GM19023 (cell line): Measurements from ENCODE around the gene MCHR1.
"Not testable (repeated sequence)": the region's sequence is repeated elsewhere in the genome, so short reads cannot be mapped to it uniquely, and the experiment has no call there.

Source experiments
- ATAC-seq: cut with Tn5 transposase; IDR thresholded peaks from one replicate; pipeline ENCODE4 v1.9.1; 2021; ENCODE audit warnings: mild to moderate bottlenecking, moderate library complexity; ENCODE audit not compliant: unreplicated experiment

Gene MCHR1

GRCh38 chr22:40684728-40685127 is 5.4 kb downstream of the MCHR1 start:
- no peak for ATAC-seq

GRCh38 chr22:40685406-40685805 is 6.1 kb downstream of the MCHR1 start:
- no peak for ATAC-seq

GRCh38 chr22:40687706-40688105 is 8.4 kb downstream of the MCHR1 start:
- ATAC-seq = no peak

GRCh38 chr22:40690370-40690769 is 11.1 kb downstream of the MCHR1 start:
- no peak for ATAC-seq

- ATAC-seq = no peak
Observed at GRCh38 chr22:40691532-40691931, 12.2 kb downstream of the MCHR1 start.

- no peak for ATAC-seq
Observed at GRCh38 chr22:40694411-40694810, 15.1 kb downstream of the MCHR1 start.

GRCh38 chr22:40701274-40701673 is 22.0 kb downstream of the MCHR1 start:
- ATAC-seq = no peak

GRCh38 chr22:40703174-40703573 is 23.9 kb downstream of the MCHR1 start:
- ATAC-seq = no peak

GRCh38 chr22:40703736-40704135 is 24.5 kb downstream of the MCHR1 start:
- ATAC-seq = no peak

GRCh38 chr22:40705918-40706682 is 26.8 kb downstream of the MCHR1 start:
- ATAC-seq = no peak

GRCh38 chr22:40707154-40707553 is 27.9 kb downstream of the MCHR1 start:
- ATAC-seq = no peak

GRCh38 chr22:40708177-40708576 is 28.9 kb downstream of the MCHR1 start:
- no peak for ATAC-seq

GRCh38 chr22:40709752-40710413 is 30.6 kb downstream of the MCHR1 start:
- no peak for ATAC-seq

GRCh38 chr22:40712311-40712710 is 33.0 kb downstream of the MCHR1 start:
- no peak for ATAC-seq

- no peak for ATAC-seq
Observed at GRCh38 chr22:40714499-40715337, 35.4 kb downstream of the MCHR1 start.

GRCh38 chr22:40716116-40716515 is 36.8 kb downstream of the MCHR1 start:
- ATAC-seq = no peak

- not testable (repeated sequence) for ATAC-seq
Observed at GRCh38 chr22:40717657-40718056, 38.4 kb downstream of the MCHR1 start.

- ATAC-seq = no peak
Observed at GRCh38 chr22:40718250-40719204, 39.2 kb downstream of the MCHR1 start.

- no peak for ATAC-seq
Observed at GRCh38 chr22:40719599-40719998, 40.3 kb downstream of the MCHR1 start.

GRCh38 chr22:40720156-40720537 is 40.9 kb downstream of the MCHR1 start:
- ATAC-seq = not testable (repeated sequence)
